NOMO-1 treated with DMSO at 0.1 percent for 48 hours (cell line): ENCODE results near the gene HS1BP3.

ENCODE experiments used
- DNase-seq: peaks from one replicate; lab custom pipeline; 2025; ENCODE audit not compliant: unreplicated experiment; lab: John Stamatoyannopoulos, UW

The HS1BP3 gene

GRCh38 chr2:20650877-20651730 lies at the start of gene HS1BP3:
TSS of gene HS1BP3 (minus strand) at chr2:20651098. CDS start at chr2:20651063, 35 bp downstream.
- peak; percentile 67 for DNase-seq

- DNase-seq, result peak; percentile 73
These were observed 48.2 kb upstream of the HS1BP3 start for GRCh38 chr2:20698916-20699613.

GRCh38 chr2:20697322-20697934 lies 46.5 kb upstream of the HS1BP3 start:
- DNase-seq, result no peak

GRCh38 chr2:20696366-20696765 lies 45.5 kb upstream of the HS1BP3 start:
- DNase-seq, result no peak

- DNase-seq, result no peak
These were observed 42.4 kb upstream of the HS1BP3 start for GRCh38 chr2:20693317-20693716.

- no peak for DNase-seq
These were observed 41.2 kb upstream of the HS1BP3 start for GRCh38 chr2:20692081-20692480.

- no peak for DNase-seq
These were observed 40.3 kb upstream of the HS1BP3 start for GRCh38 chr2:20691076-20691734.

GRCh38 chr2:20689428-20690264 lies 38.7 kb upstream of the HS1BP3 start:
- DNase-seq, result no peak

- DNase-seq, result no peak
These were observed 36.4 kb upstream of the HS1BP3 start for GRCh38 chr2:20687260-20687832.

- DNase-seq, result no peak
These were observed 33.7 kb upstream of the HS1BP3 start for GRCh38 chr2:20684581-20685063.

- no peak for DNase-seq
These were observed 31.4 kb upstream of the HS1BP3 start for GRCh38 chr2:20682167-20682920.

- DNase-seq, result no peak
These were observed 30.0 kb upstream of the HS1BP3 start for GRCh38 chr2:20680744-20681375.

GRCh38 chr2:20678780-20679179 lies 27.9 kb upstream of the HS1BP3 start:
- no peak for DNase-seq

GRCh38 chr2:20678086-20678395 lies 27.1 kb upstream of the HS1BP3 start:
- DNase-seq, result no peak

GRCh38 chr2:20677301-20678085 lies 26.6 kb upstream of the HS1BP3 start:
- DNase-seq, result no peak

- DNase-seq, result no peak
These were observed 25.7 kb upstream of the HS1BP3 start for GRCh38 chr2:20676353-20677215.

GRCh38 chr2:20675701-20676352 lies 24.9 kb upstream of the HS1BP3 start:
- peak; percentile 13 for DNase-seq
